ENCODE results near the gene TUBA4B.

- TF ChIP-seq CTCF (conservative IDR thresholded peaks at IDR 0.05; ENCODE audit: low read length): no peak
- no peak for TF ChIP-seq EZH2phosphoT487 (IDR thresholded peaks at IDR 0.05; ENCODE audit: borderline replicate concordance, low read depth, low read length)
These were observed 20.0 kb downstream of the TUBA4B start for GRCh38 chr2:219272995-219273394.
